HG03575 (cell line): ENCODE data around the gene PSME2.

Experiments
- ATAC-seq: cut with Tn5 transposase; IDR thresholded peaks from one replicate; pipeline ENCODE4 v1.9.1; 2021; ENCODE audit not compliant: unreplicated experiment, insufficient number of reproducible peaks, low FRiP score; ENCODE audit errors: extremely low read depth

The PSME2 gene

DNA sequence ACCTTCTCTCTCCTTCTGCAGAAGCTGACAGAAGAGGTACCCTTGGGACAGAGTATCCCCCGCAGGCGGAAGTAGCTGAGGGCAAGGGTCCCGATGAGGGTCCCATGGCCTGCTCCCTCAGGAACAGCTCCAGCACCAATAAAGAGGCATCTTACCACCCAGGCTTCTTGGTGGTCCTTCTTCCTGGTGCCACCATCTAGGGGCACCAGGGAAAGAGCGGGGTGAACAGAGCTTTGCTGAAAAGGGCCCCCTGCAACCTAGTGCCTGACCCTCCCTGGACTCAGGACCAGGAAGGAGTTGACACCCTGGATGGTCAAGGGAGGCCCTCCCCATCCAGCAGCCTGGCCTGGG lies 14.1 kb upstream of the PSME2 start:
- no peak for ATAC-seq

DNA sequence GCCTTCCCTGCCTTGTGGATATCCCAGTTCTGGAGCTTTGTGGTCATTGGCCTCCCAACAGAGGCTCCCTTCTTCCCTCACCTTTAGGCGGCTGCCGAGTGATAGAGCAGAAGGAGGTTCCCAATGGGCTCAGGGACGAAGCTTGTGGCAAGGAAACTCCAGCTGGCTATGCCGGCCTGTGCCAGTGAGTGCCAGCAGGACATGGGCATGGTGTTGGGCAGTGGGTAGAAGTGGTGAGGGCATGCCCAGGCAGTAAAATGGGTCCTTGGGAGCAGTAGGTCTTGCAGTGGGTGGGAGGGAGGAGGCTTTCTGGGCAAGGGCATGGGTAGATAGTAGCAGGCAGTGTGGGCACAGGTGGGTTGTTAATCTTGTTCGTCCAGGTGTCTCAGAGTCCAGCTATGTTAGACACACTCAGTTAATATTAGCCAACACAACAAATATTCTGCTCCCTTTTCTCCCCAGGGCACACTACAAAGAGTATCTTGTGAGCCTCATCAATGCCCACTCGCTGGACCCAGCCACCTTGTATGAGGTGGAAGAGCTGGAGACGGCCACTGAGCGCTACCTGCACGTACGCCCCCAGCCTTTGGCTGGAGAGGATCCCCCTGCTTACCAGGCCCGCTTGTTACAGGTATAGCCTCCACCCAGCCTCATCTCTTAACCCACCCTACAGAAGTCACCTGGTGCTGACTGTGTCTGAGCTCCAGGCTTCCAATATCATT lies 13.5 kb upstream of the PSME2 start:
- no peak for ATAC-seq

DNA sequence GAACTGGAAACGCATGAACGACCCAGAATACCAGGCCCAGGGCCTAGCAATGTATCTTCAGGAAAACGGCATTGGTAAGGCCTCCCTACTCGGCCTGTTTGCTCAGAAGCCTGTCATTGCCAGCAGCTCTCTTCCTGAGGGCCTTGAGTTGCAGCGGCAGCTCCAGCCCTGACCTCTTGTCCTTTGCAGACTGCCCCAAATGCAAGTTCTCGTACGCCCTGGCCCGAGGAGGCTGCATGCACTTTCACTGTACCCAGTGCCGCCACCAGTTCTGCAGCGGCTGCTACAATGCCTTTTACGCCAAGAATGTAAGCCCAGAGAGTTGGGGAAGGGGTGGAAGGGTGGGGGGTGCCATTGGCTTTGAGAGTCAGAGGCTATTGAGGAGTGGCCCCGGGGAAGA lies 10.9 kb upstream of the PSME2 start:
- ATAC-seq: no peak

DNA sequence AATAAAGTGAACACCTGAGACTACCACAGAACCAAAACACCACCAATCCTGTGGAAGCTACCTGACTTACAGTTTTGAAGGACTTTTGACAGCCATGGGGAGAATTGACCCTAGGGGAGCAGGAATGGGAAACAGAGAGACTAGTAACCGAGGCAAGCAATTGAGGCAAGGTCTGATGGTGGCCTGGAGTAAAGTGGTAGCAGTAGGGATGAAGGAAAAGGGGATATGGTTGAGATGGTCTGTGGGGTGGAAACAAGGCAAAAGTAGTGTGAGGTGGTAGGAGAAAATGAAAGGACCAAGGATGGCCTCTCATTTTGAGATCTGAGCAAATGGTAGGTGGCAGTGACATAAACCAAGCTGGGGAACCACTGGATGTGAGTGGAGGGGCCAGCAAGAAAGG lies 10.4 kb upstream of the PSME2 start:
- no peak for ATAC-seq

DNA sequence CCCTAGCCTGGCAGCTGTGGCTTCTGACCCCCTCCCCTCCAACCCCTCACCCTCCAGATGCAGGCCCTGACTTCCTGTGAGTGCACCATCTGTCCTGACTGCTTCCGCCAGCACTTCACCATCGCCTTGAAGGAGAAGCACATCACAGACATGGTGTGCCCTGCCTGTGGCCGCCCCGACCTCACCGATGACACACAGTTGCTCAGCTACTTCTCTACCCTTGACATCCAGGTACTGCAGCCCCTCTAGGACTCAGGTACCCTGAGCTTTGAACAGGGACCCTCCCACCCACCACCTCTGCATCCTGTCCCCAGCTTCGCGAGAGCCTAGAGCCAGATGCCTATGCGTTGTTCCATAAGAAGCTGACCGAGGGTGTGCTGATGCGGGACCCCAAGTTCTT lies 8.7 kb upstream of the PSME2 start:
- no peak for ATAC-seq

DNA sequence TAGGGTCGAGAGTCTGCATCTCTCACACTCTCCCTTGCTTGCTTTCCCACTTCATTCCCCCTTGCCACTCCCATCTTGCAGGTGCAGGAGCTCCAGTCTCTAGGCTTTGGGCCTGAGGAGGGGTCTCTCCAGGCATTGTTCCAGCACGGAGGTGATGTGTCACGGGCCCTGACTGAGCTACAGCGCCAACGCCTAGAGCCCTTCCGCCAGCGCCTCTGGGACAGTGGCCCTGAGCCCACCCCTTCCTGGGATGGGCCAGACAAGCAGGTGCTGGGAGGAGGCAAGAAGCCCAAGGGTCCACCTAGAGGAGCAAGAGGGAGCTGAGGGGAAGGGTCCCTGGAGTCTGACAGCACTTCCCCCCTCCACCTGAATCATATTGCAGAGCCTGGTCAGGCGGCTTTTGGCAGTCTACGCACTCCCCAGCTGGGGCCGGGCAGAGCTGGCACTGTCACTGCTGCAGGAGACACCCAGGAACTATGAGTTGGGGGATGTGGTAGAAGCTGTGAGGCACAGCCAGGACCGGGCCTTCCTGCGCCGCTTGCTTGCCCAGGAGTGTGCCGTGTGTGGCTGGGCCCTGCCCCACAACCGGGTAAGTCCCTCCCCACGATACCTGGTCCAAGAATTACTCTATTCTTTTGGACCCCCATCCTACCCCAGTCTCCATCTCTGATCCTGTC lies 5.1 kb upstream of the PSME2 start:
- no peak for ATAC-seq

DNA sequence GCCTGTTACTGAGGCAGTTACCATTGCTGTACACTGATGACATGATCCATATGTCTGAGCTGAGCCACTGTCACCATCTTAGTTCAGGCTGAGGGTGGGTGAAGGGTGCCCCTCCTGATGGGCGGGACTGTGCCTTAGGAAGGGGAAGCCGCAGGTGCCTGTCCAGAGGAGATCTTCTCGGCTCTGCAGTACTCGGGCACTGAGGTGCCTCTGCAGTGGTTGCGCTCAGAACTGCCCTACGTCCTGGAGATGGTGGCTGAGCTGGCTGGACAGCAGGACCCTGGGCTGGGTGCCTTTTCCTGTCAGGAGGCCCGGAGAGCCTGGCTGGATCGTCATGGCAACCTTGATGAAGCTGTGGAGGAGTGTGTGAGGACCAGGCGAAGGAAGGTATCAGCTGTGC lies 4.6 kb upstream of the PSME2 start:
- no peak for ATAC-seq

DNA sequence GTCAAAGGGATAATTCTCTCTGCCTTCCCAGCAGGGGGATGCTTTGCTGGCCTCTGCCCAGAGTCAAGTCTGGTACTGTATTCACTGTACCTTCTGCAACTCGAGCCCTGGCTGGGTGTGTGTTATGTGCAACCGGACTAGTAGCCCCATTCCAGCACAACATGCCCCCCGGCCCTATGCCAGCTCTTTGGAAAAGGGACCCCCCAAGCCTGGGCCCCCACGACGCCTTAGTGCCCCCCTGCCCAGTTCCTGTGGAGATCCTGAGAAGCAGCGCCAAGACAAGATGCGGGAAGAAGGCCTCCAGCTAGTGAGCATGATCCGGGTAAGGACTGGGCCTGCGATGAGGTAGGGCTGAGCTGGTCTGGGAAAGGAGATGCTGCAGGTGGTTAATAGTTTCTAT lies 4.2 kb upstream of the PSME2 start:
- no peak for ATAC-seq

DNA sequence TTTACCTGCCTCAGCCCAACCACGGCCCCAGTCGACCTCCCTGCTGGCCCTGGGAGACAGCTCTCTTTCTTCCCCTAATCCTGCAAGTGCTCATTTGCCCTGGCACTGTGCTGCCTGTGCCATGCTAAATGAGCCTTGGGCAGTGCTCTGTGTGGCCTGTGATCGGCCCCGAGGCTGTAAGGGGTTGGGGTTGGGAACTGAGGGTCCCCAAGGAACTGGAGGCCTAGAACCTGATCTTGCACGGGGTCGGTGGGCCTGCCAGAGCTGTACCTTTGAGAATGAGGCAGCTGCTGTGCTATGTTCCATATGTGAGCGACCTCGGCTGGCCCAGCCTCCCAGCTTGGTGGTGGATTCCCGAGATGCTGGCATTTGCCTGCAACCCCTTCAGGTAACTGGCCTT lies 3.7 kb upstream of the PSME2 start:
- no peak for ATAC-seq

DNA sequence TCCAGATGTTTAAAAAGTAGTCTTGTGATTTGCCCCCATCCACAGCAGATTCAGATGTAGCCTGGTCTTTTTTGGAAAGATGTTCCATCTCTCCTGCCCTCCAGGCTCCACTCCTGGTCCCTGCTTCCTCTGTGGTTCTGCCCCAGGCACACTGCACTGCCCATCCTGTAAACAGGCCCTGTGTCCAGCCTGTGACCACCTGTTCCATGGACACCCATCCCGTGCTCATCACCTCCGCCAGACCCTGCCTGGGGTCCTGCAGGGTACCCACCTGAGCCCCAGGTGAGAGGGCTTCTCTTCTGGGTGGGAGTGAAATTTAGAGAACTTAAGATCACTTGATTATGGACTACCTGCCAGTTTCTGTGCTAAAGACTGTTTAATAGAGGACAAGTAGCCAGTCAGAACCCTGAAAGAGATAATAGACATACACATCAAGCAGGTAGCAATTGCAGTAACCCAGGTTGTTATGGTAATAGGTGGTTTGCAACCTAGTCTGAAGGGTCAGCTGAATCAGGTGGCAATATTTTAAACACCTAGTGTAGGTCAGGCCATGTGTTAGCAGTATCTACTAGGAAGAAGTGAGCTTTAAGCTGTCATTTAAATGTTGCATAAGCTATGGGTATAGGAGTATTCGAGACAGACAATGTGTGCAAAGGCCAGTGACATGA lies 3.0 kb upstream of the PSME2 start:
- no peak for ATAC-seq

DNA sequence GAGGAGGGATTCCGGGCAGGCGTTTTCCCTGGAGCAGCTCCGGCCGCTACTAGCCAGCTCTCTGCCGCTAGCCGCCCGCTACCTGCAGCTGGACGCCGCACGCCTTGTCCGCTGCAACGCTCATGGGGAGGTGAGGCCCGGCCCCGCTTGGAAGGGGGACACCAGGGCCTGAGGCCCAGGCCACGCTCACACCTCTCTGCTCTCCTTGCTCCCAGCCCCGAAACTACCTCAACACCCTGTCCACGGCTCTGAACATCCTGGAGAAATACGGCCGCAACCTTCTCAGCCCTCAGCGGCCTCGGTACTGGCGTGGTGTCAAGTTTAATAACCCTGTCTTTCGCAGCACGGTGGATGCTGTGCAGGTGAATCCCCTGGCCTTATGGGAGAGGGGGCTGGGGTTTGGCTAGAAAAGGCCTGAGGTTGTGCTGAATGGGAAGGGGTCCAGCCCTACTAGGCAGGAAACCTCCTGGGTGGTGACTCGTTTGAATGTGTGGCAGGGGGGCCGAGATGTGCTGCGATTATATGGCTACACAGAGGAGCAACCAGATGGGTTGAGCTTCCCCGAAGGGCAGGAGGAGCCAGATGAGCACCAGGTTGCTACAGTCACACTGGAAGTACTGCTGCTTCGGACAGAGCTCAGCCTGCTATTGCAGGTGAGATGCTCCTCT lies 1.5 kb upstream of the PSME2 start:
- ATAC-seq: no peak

DNA sequence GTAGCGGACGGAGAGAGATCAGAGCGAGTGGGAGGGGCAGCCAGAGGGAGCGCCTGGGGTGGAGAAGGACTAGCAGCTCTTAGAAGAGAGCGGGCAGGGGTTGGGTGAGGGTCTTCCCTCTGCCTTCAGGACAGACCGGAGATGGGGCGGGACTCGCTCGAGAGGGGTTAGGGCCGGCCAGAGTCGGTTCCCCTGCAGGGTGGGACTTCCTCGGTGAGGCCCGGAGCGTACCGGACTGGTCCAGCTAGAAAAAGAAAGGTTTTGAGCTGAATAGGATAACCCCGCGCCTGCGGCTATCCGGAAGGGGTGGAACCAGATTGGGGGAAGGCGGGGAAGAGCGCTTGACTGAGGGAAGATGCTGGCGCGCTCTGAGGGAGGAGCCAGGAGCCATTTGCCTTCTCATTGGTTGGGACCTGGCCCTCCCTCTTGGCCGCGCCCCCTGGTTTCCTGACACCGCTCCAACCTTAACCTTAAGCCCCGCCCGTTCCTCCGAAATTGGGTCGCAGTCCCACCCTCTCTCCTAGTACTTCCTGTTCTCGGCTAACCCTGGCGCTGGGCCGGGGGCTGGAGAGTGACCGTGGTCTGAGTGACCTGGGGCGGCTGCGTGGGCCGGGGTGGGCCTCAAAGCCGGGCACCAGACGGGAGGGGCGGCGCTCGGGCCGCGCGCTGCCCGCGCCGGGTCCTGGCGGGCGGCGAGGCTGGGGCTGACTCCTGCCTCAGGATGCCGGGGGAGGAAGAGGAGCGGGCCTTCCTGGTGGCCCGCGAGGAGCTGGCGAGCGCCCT lies 759 bp upstream of the PSME2 start, which contains the start of gene RNF31:
RNF31 (plus strand) TSS at position 521 of the 783 bp plus-strand sequence; CDS start at position 722, 201 bp downstream.
- peak; percentile 67 for ATAC-seq

DNA sequence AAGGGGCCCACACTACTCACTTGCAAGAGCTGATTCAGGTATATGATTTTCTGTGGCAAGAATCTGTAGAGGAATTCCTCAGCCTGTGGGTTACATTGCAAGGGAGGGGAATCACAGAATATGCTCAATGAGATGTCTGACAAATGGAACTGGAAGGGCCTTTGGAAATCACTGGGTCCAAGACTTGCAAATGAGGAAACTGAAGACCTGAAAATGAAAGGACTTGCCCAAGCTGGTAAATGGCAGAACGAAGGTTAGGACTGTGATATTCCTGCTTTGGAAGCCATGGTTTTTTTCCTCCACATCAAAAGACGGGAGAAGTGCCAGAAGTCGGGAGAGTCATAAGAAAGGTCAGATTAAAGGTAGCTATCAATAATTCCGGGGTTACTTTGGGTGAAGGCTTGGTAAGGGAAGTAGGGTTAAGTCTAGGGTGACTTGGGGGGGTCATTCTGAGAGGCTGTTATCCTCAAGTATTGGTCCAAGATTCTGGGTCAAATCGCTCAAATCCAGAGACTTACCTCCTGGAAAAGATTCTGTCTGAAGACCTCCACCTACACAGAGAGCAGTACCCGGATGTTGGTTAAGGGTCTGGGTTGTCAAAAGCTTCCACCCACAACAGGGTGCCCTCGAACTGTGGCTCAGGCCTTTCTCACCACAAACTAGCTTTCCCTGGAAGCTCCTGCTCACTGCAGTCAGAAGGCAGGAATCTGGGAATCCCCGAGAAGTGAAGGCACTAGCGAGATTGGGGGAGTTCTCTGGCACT lies 539 bp downstream of the PSME2 start:
- ATAC-seq: no peak

DNA sequence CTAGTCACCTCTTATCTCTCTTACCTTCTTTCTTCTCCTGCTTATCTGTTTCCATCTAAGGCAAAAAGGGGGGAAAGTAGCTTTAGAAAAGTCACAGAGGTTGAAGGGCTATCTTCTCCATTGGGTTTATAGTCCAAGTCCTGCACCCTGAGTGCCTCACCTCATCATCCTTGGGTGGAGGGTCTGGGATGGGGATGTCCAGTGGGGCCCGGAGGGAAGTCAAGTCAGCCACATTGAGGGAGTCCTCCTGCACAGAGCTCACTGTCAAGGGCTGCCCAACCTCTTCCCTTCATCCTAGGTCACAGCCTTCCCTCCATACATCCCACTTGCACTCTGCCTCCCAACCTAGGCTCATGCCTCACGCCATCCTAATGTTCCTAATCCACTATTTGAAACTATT lies 1.2 kb downstream of the PSME2 start:
- no peak for ATAC-seq

DNA sequence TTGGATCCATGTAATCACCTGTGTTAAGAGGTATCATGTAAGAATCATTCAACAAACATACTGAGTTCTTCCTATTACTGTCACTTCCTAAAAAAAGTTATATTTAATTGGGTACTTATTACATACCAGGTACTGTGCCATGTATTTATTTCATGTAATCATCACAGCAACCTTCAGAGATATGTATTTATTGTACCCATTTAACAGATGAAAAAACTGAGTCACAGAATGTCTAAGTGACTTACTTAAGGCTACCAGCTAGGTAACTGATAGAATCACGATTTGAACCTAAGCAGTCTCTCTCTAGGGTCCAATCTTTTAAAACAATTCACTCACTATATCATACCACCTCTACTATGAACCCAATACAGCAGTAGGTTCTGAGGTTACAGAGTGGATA lies 2.0 kb downstream of the PSME2 start:
- ATAC-seq: no peak

DNA sequence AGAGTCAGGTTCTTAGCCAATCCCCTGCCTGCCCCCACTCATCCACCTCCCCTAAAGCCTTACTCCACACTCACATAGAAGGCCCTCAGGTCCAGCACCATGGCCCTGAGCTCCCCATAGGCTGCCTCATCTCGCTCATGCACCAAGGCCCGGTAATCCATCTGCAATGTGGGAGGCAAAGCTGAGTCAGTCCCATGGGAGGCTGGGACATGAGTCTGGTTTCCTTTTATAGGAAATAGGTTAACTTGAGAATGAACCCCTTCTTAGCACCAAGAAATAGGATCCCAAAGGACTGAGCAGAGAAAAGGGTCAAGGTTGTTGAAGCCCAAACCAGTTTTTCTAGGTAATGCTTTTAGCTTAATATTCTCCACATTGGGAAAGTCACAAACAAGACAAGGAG lies 2.9 kb downstream of the PSME2 start:
- no peak for ATAC-seq

DNA sequence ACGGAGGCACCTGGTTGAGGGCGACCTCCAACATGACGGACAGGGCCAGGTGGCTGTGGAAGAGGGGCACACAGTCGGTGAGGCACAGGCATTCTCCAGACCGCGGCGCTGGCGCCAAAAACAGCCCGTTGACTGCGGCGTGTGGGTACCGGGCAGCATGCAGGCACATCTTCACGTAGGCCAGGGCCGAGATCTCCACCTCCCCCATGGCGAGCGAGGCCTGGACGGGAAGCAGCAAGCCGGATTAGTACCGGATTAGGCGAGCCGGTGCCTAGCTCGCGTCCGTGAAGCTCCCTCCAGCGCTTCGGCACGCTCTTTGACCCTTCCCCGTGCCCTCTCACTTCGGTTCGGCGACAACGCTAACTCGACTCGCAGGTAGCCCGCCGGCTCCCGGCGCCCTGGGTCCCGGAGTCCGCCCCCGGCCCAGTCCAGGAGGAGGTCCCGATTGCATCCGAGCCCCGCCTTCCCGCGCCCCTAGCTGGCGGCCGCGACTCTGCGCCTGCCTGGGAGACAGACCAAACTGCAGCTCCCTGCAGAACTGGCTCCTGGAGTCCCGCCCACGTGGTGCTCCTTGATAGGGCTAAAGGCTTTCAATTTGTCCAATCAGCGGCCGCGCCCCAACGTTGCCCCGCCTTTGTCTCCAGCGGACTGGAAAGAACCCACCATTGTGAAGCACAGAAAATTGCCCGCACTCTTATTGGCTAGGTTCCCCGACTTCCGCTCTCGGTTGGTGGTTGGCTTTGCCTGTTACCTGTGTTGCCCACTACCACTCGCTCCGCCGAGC lies 5.1 kb downstream of the PSME2 start, which contains the start of gene EMC9:
EMC9 (minus strand) TSS at position 495 of the 784 bp plus-strand sequence; CDS start at position 208, 287 bp downstream.
- ATAC-seq: peak; percentile 48
